ENCODE results near the gene ZFP91.

GRCh38 chr11:58591659-58592058, 12.8 kb downstream of the ZFP91 start:
- no peak for TF ChIP-seq CTCF (IDR thresholded peaks at IDR 0.05)
- TF ChIP-seq POLR2A (IDR thresholded peaks at IDR 0.05) = no peak
- TF ChIP-seq POLR2AphosphoS5 (IDR thresholded peaks at IDR 0.05) = no peak

Measured in breast epithelium (tissue), 3 donors.